A549 (cell line): ENCODE data around the gene ACOT11. TPM values are rescaled to one million over a fixed set of nuclear protein-coding genes. Genes with fewer than 3 reads are reported as not detected.
A peak's percentile ranks its signal among the peaks of the same experiment; 100 is the strongest.

Experiments used
- ATAC-seq, 2 experiments: fragments of 200-7000 bp in 1 of 2; fragments of >200 bp in 1 of 2; cut with Nextera tagmentation in 1 of 2; cut with Tn5 transposase in 1 of 2; 3 replicates each; pipeline versions ENCODE4 v1.8.0 to v1.9.1; 2018 to 2020; ENCODE audit warnings: mild to moderate bottlenecking in 1 of 2, moderate library complexity in 1 of 2
- CTCF ChIA-PET: fragments of 300-600 bp; sonication (Branson Sonifier 250); formaldehyde crosslinking; extraction: SDS; loops from one replicate; lab custom pipeline; 2021; ENCODE audit warnings: antibody characterized with exemption, inconsistent platforms; lab: Yijun Ruan, JAX
- POLR2A ChIA-PET: fragments of 350-600 bp; formaldehyde crosslinking; extraction: SDS; loops from one replicate; lab custom pipeline; 2021; ENCODE audit warnings: antibody characterized with exemption, inconsistent platforms; lab: Yijun Ruan, JAX
- DNase-seq, 2 experiments: peaks; one replicate each; pipeline versions ENCODE4 v3.0.0 to v3.0.0-alpha.2; 2011 to 2016; ENCODE audit warnings: low read depth in 1 of 2, low spot score in 1 of 2
- FAIRE-seq: peaks from 2 replicates; lab custom pipeline; 2011; peaks lifted over from hg19 to GRCh38; lab: Jason Lieb, UNC
- H3K27ac ChIP-seq, 2 experiments: fragments of >200 bp; sonication (Bioruptor Twin); formaldehyde crosslinking; 3 replicates each; pipeline ENCODE4 v1.5.1; 2016 to 2017
- H3K4me1 ChIP-seq: fragments of >200 bp; sonication (Bioruptor Twin); formaldehyde crosslinking; 3 replicates; pipeline ENCODE4 v1.6.1; 2016
- H3K4me2 ChIP-seq: fragments of >200 bp; sonication (Bioruptor Twin); formaldehyde crosslinking; 3 replicates; pipeline ENCODE4 v1.6.1; 2016
- H3K4me3 ChIP-seq: fragments of >200 bp; sonication (Bioruptor Twin); formaldehyde crosslinking; 3 replicates; pipeline ENCODE4 v1.5.1; 2016
- H3K9me3 ChIP-seq: fragments of >200 bp; sonication (Bioruptor Twin); formaldehyde crosslinking; 3 replicates; pipeline ENCODE4 v1.6.1; 2016
- EHF ChIP-seq: fragments of 250-450 bp; sonication (Bioruptor Pico); IDR thresholded peaks from 2 replicates; pipeline ENCODE4 v1.5.0; 2020; ENCODE audit warnings: mild to moderate bottlenecking
- FOSL2 ChIP-seq, 2 experiments: fragments of 450-650 bp in 1 of 2; fragments of >200 bp in 1 of 2; sonication (Bioruptor Twin) in 1 of 2; formaldehyde crosslinking; IDR thresholded peaks; 2 replicates each; pipeline versions ENCODE4 v1.5.0 to v1.6.1; 2016 to 2020; ENCODE audit warnings: mild to moderate bottlenecking in 1 of 2, moderate library complexity in 1 of 2
- HDAC2 ChIP-seq: fragments of 200-600 bp; sonication (generic); IDR thresholded peaks from 2 replicates; pipeline ENCODE4 v1.6.1; 2016
- HOXB13 ChIP-seq: fragments of 250-450 bp; sonication (Bioruptor Pico); IDR thresholded peaks from 2 replicates; pipeline ENCODE4 v1.5.0; 2020; ENCODE audit warnings: low read depth, mild to moderate bottlenecking, moderate library complexity
- MAFK ChIP-seq: fragments of 450-650 bp; IDR thresholded peaks from 2 replicates; pipeline ENCODE4 v1.6.1; 2014; ENCODE audit not compliant: partially characterized antibody
- MAZ ChIP-seq: fragments of 150-350 bp; IDR thresholded peaks from 2 replicates; pipeline ENCODE4 v1.6.1; 2014; ENCODE audit warnings: antibody characterized with exemption, low read depth, low read length, borderline replicate concordance
- NR3C1 ChIP-seq: fragments of >200 bp; sonication (Bioruptor Twin); formaldehyde crosslinking; IDR thresholded peaks from 3 replicates; pipeline ENCODE4 v1.6.1; 2017
- POLR2A ChIP-seq: IDR thresholded peaks from 2 replicates; pipeline ENCODE4 v1.6.1; 2012; ENCODE audit warnings: mild to moderate bottlenecking, low read length
- SMC3 ChIP-seq: fragments of >200 bp; sonication (Bioruptor Twin); formaldehyde crosslinking; IDR thresholded peaks from 3 replicates; pipeline ENCODE4 v1.6.1; 2018; ENCODE audit warnings: inconsistent platforms
- ZSCAN20 ChIP-seq: fragments of 250-450 bp; sonication (Bioruptor Pico); IDR thresholded peaks from 2 replicates; pipeline ENCODE4 v1.8.0; 2022; ENCODE audit warnings: mild to moderate bottlenecking, moderate library complexity
- WGBS: methylation state at CpG from one replicate; pipeline ENCODE4 v1.1.6; 2017; ENCODE audit errors: missing lambda C conversion rate; 5-methylcytosine and 5-hydroxymethylcytosine counted together
- polyA minus RNA-seq: library from RNA; depleted of rRNA, polyadenylated mRNA; stranded (reverse); fragments of >200 nt; gene quantifications from 2 replicates; pipeline ENCODE4 v1.2.3, GENCODE V29; 2011; rRNA and poly(A)+ RNA removed
- polyA plus RNA-seq, 4 experiments: library from polyadenylated mRNA; depleted of rRNA in 3 of 4; stranded (reverse); fragments of >200 nt; fragmentation: RNase III in 1 of 4; extraction: RNeasy Plus Mini Kit Qiagen cat#74134 plus additional on column Dnase treatment in 1 of 4; gene quantifications; 2 replicates in 3 of 4; 3 replicates in 1 of 4; pipeline ENCODE4 v1.2.3, GENCODE V29; 2011 to 2017
- TF ChIP-seq, protein P1 (sequence below): fragments of >200 bp; sonication (Bioruptor Twin); formaldehyde crosslinking; IDR thresholded peaks from 3 replicates; pipeline ENCODE4 v1.5.1; 2016

ACOT11 gene
- polyA plus RNA-seq (2011; rRNA removed) (1.7 and 2.0 TPM in 2 replicates), polyA plus RNA-seq (2017; fragmentation: RNase III; extraction: RNeasy Plus Mini Kit Qiagen cat#74134 plus additional on column Dnase treatment) (1.5 to 1.8 TPM (median 1.7 TPM) in 3 replicates), polyA minus RNA-seq (2.6 and 2.8 TPM in 2 replicates)
- polyA plus RNA-seq (2012; cell fraction: cytosol; rRNA removed): 2.2 and 2.8 TPM in 2 replicates
- 7.0 and 9.9 TPM in 2 replicates for polyA plus RNA-seq (2012; cell fraction: nucleus; rRNA removed)

- ChIA-PET POLR2A (no interaction called here), CTCF (interaction anchor here (0.7 to 1.3 kb wide), 3 partner anchors 10 to 48 kb away, joined by 3 to 4 read pairs (median 4); no protein-coding TSS in a partner anchor)
- WGBS: 88% methylated on average over 12 of the region's 25 CpGs
- Histone ChIP-seq H3K4me1 (peaks cover 7% of the 10 kb centered on the region; the same call in 2 of the 3 replicates), H3K4me2 (no peak within 1 kb of the TSS), H3K27ac (no peak within 1 kb of the TSS)
- ATAC-seq (peak in 1 of 2 experiments; percentile 52; a peak in 2 of 6 replicates), FAIRE-seq (no peak)
- TF ChIP-seq, protein P1, sequence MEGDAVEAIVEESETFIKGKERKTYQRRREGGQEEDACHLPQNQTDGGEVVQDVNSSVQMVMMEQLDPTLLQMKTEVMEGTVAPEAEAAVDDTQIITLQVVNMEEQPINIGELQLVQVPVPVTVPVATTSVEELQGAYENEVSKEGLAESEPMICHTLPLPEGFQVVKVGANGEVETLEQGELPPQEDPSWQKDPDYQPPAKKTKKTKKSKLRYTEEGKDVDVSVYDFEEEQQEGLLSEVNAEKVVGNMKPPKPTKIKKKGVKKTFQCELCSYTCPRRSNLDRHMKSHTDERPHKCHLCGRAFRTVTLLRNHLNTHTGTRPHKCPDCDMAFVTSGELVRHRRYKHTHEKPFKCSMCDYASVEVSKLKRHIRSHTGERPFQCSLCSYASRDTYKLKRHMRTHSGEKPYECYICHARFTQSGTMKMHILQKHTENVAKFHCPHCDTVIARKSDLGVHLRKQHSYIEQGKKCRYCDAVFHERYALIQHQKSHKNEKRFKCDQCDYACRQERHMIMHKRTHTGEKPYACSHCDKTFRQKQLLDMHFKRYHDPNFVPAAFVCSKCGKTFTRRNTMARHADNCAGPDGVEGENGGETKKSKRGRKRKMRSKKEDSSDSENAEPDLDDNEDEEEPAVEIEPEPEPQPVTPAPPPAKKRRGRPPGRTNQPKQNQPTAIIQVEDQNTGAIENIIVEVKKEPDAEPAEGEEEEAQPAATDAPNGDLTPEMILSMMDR: peak; percentile 10; the same call in 1 of the 3 replicates
- TF ChIP-seq SMC3 (0 out of 3 replicates have a peak, but pooled peaks have one; percentile 13), MAFK (no peak)
- TF ChIP-seq, all 56 proteins: peak for 2
- Histone ChIP-seq H3K9me3 (no peaks in the 10 kb centered on the region), H3K4me3 (no peak within 1 kb of the TSS)
- peak in 1 of 2 experiments; percentile 36 for DNase-seq
These were observed at the start of gene ACOT11 for GRCh38 chr1:54547601-54548388. Gene ACOT11 (plus strand): TSS chr1:54548228. CDS start chr1:54548310, 82 bp downstream.

GRCh38 chr1:54498383-54499096 is 49.5 kb upstream of the ACOT11 start:
- Histone ChIP-seq H3K4me1 (0 out of 3 replicates have a peak, but pooled peaks cover 2% of the 10 kb centered on the region), H3K4me2 (peak overlapping the region; percentile 95), H3K27ac (peak overlapping the region in 1 of 2 experiments; percentile 73; a peak in 2 of 6 replicates), H3K9me3 (no peaks in the 10 kb centered on the region), H3K4me3 (peak overlapping the region; percentile 44)
- DNase-seq (no peak), FAIRE-seq (no peak), ATAC-seq (peak; percentile 21 to 52; a peak in 3 of 6 replicates)
- POLR2A ChIA-PET: no interaction called here
- 73% methylated on average over 4 of the region's 4 CpGs for WGBS
- CTCF ChIA-PET: interaction anchor here (1.0 to 1.3 kb wide), 5 partner anchors 9 to 377 kb away, joined by 4 to 5 read pairs (median 4); no protein-coding TSS in a partner anchor
- TF ChIP-seq EHF (CRISPR knock-in tag) (no peak), NR3C1 (no peak), SMC3 (no peak)

DNA sequence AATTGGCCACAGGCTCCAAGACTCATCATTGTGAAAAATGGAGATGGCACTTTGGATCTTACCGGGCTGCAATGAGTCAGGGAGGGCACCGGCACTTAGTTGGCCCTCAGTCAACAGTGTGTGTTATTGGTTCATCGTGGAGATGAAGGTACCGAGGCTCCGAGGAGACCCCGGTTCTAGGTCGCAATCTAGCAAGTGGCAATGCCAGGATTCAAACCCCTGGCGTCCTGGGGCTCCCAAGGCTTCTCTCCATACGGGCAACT is 49.0 kb upstream of the ACOT11 start:
- 0 out of 6 replicates have a peak, but pooled peaks of 1 of the 2 experiments have one; percentile 10 for ATAC-seq
- Histone ChIP-seq H3K4me2 (peak overlapping the region; percentile 95), H3K4me1 (0 out of 3 replicates have a peak, but pooled peaks cover 2% of the 10 kb centered on the region), H3K4me3 (peak overlapping the region; percentile 44), H3K9me3 (no peaks in the 10 kb centered on the region), H3K27ac (peak overlapping the region; percentile 45 to 73; a peak in 5 of 6 replicates)
- DNase-seq: no peak
- POLR2A ChIA-PET: no interaction called here
- WGBS: 10% methylated on average over 7 of the region's 9 CpGs
- no peak for FAIRE-seq
- no peak for TF ChIP-seq HDAC2
- TF ChIP-seq SMC3: no peak
- no peak for TF ChIP-seq HOXB13
- TF ChIP-seq FOSL2 (IDR thresholded peaks at IDR 0.05): no peak
- TF ChIP-seq FOSL2 (CRISPR knock-in tag; IDR thresholded peaks at IDR 0.05): no peak
- TF ChIP-seq POLR2A: no peak
- no peak for TF ChIP-seq MAZ
- no peak for TF ChIP-seq EHF (CRISPR knock-in tag)
- CTCF ChIA-PET: interaction anchor here (0.5 to 1.3 kb wide), 8 partner anchors 9 to 378 kb away, joined by 3 to 5 read pairs (median 4); partner anchors contain the start of gene ACOT11

- POLR2A ChIA-PET: no interaction called here
- FAIRE-seq: no peak
- peak in 1 of 2 experiments; percentile 37 for DNase-seq
- WGBS: 48% methylated on average over 6 of the region's 50 CpGs
- Histone ChIP-seq H3K4me1 (0 out of 3 replicates have a peak, but pooled peaks cover 2% of the 10 kb centered on the region), H3K9me3 (no peaks in the 10 kb centered on the region), H3K4me2 (peak overlapping the region; percentile 95), H3K4me3 (peak overlapping the region; percentile 44), H3K27ac (peak overlapping the region; percentile 45 to 73; a peak in 5 of 6 replicates)
- no peak for TF ChIP-seq ZSCAN20 (CRISPR knock-in tag)
- 0 out of 3 replicates have a peak, but pooled peaks have one; percentile 40 for TF ChIP-seq SMC3
- TF ChIP-seq, protein P1: peak; percentile 30; the same call in 2 of the 3 replicates
- CTCF ChIA-PET: interaction anchor here (0.5 to 1.3 kb wide), 13 partner anchors 10 to 428 kb away, joined by 3 to 5 read pairs (median 4); partner anchors contain the start of gene ACOT11
- peak; percentile 56 to 86; a peak in 5 of 6 replicates for ATAC-seq
These were observed 48.5 kb upstream of the ACOT11 start for GRCh38 chr1:54499360-54500106.
